HuH-7 (cell line): ENCODE data around the gene OSBP2.

Source experiments
- DNase-seq: peaks from one replicate; pipeline ENCODE4 v3.0.0; 2011; ENCODE audit warnings: low spot score

The OSBP2 gene

GRCh38 chr22:30903876-30904460, 209.3 kb downstream of the OSBP2 start:
- no peak for DNase-seq

GRCh38 chr22:30905696-30906341, 211.1 kb downstream of the OSBP2 start:
- DNase-seq = no peak

GRCh38 chr22:30906411-30906810, 211.7 kb downstream of the OSBP2 start:
- DNase-seq = no peak

GRCh38 chr22:30906946-30907345, 212.3 kb downstream of the OSBP2 start:
- no peak for DNase-seq

GRCh38 chr22:30908051-30908461, 213.4 kb downstream of the OSBP2 start:
- no peak for DNase-seq

- DNase-seq = no peak
Observed at GRCh38 chr22:30909306-30909705, 214.6 kb downstream of the OSBP2 start.

GRCh38 chr22:30910358-30910757, 215.7 kb downstream of the OSBP2 start:
- DNase-seq = no peak

GRCh38 chr22:30918761-30919160, 224.1 kb downstream of the OSBP2 start:
- no peak for DNase-seq

GRCh38 chr22:30919973-30920372, 225.3 kb downstream of the OSBP2 start:
- DNase-seq = no peak

GRCh38 chr22:30920407-30920806, 225.7 kb downstream of the OSBP2 start:
- DNase-seq = peak; percentile 78

- no peak for DNase-seq
Observed at GRCh38 chr22:30921108-30921507, 226.4 kb downstream of the OSBP2 start.

- DNase-seq = no peak
Observed at GRCh38 chr22:30922151-30922611, 227.5 kb downstream of the OSBP2 start.

GRCh38 chr22:30923168-30923900, 228.7 kb downstream of the OSBP2 start:
- DNase-seq = no peak

- no peak for DNase-seq
Observed at GRCh38 chr22:30925667-30926066, 231.0 kb downstream of the OSBP2 start.

- no peak for DNase-seq
Observed at GRCh38 chr22:30926706-30927105, 232.0 kb downstream of the OSBP2 start.

- DNase-seq = no peak
Observed at GRCh38 chr22:30927806-30928205, 233.1 kb downstream of the OSBP2 start.

GRCh38 chr22:30928401-30928800, 233.7 kb downstream of the OSBP2 start:
- DNase-seq = no peak

GRCh38 chr22:30930228-30930627, 235.6 kb downstream of the OSBP2 start:
- DNase-seq = no peak

GRCh38 chr22:30931541-30932300, 237.0 kb downstream of the OSBP2 start:
- no peak for DNase-seq

GRCh38 chr22:30932661-30933060, 238.0 kb downstream of the OSBP2 start:
- DNase-seq = no peak

GRCh38 chr22:30933457-30933856, 238.8 kb downstream of the OSBP2 start:
- DNase-seq = no peak

GRCh38 chr22:30934053-30934452, 239.4 kb downstream of the OSBP2 start:
- DNase-seq = no peak
